ENCODE data around the gene SP2.
A peak's percentile ranks its signal among the peaks of the same experiment; 100 is the strongest.

The SP2 gene

GRCh38 chr17:47898241-47898640 is 2.2 kb downstream of the SP2 start:
- no peaks in the 10 kb centered on the region for H3K27me3 ChIP-seq (ENCODE audit: control insufficient read depth, insufficient read depth, low read length)
- peaks cover 23% of the 10 kb centered on the region for H3K4me1 ChIP-seq (ENCODE audit: control insufficient read depth, insufficient read depth, low read length)
- H3K36me3 ChIP-seq (ENCODE audit: control insufficient read depth, insufficient read depth, low read length) = no peaks in the 10 kb centered on the region
- no peaks in the 10 kb centered on the region for H3K9me3 ChIP-seq (ENCODE audit: control insufficient read depth, insufficient read depth, low read length)
- H3K9ac ChIP-seq (ENCODE audit: low read depth, low read length) = no peak overlapping the region
- H3K4me3 ChIP-seq (ENCODE audit: low read depth, low read length) = no peak overlapping the region

- peaks cover 23% of the 10 kb centered on the region for H3K4me1 ChIP-seq (ENCODE audit: control insufficient read depth, insufficient read depth, low read length)
- no peaks in the 10 kb centered on the region for H3K27me3 ChIP-seq (ENCODE audit: control insufficient read depth, insufficient read depth, low read length)
- no peaks in the 10 kb centered on the region for H3K36me3 ChIP-seq (ENCODE audit: control insufficient read depth, insufficient read depth, low read length)
- no peaks in the 10 kb centered on the region for H3K9me3 ChIP-seq (ENCODE audit: control insufficient read depth, insufficient read depth, low read length)
- peak overlapping the region; percentile 24 for H3K9ac ChIP-seq (ENCODE audit: low read depth, low read length)
- H3K4me3 ChIP-seq (ENCODE audit: low read depth, low read length) = no peak overlapping the region
Measured at GRCh38 chr17:47899643-47900042, 3.6 kb downstream of the SP2 start.

GRCh38 chr17:47901423-47901822 is 5.4 kb downstream of the SP2 start:
- H3K4me3 ChIP-seq (ENCODE audit: low read depth, low read length) = peak overlapping the region; percentile 33
- H3K9ac ChIP-seq (ENCODE audit: low read depth, low read length) = no peak overlapping the region
- H3K36me3 ChIP-seq (ENCODE audit: control insufficient read depth, insufficient read depth, low read length) = no peaks in the 10 kb centered on the region
- peaks cover 33% of the 10 kb centered on the region for H3K4me1 ChIP-seq (ENCODE audit: control insufficient read depth, insufficient read depth, low read length)
- H3K9me3 ChIP-seq (ENCODE audit: control insufficient read depth, insufficient read depth, low read length) = no peaks in the 10 kb centered on the region
- H3K27me3 ChIP-seq (ENCODE audit: control insufficient read depth, insufficient read depth, low read length) = no peaks in the 10 kb centered on the region

- peak overlapping the region; percentile 33 for H3K4me3 ChIP-seq (ENCODE audit: low read depth, low read length)
- no peak overlapping the region for H3K9ac ChIP-seq (ENCODE audit: low read depth, low read length)
- H3K36me3 ChIP-seq (ENCODE audit: control insufficient read depth, insufficient read depth, low read length) = no peaks in the 10 kb centered on the region
- H3K27me3 ChIP-seq (ENCODE audit: control insufficient read depth, insufficient read depth, low read length) = no peaks in the 10 kb centered on the region
- no peaks in the 10 kb centered on the region for H3K9me3 ChIP-seq (ENCODE audit: control insufficient read depth, insufficient read depth, low read length)
- peaks cover 33% of the 10 kb centered on the region for H3K4me1 ChIP-seq (ENCODE audit: control insufficient read depth, insufficient read depth, low read length)
Measured at GRCh38 chr17:47902039-47902744, 6.2 kb downstream of the SP2 start.

GRCh38 chr17:47905221-47905733 is 9.2 kb downstream of the SP2 start:
- H3K4me3 ChIP-seq (ENCODE audit: low read depth, low read length) = no peak overlapping the region
- H3K36me3 ChIP-seq (ENCODE audit: control insufficient read depth, insufficient read depth, low read length) = no peaks in the 10 kb centered on the region
- H3K27me3 ChIP-seq (ENCODE audit: control insufficient read depth, insufficient read depth, low read length) = no peaks in the 10 kb centered on the region
- no peak overlapping the region for H3K9ac ChIP-seq (ENCODE audit: low read depth, low read length)
- no peaks in the 10 kb centered on the region for H3K9me3 ChIP-seq (ENCODE audit: control insufficient read depth, insufficient read depth, low read length)
- H3K4me1 ChIP-seq (ENCODE audit: control insufficient read depth, insufficient read depth, low read length) = peaks cover 26% of the 10 kb centered on the region

GRCh38 chr17:47906443-47906842 is 10.4 kb downstream of the SP2 start:
- H3K36me3 ChIP-seq (ENCODE audit: control insufficient read depth, insufficient read depth, low read length) = no peaks in the 10 kb centered on the region
- H3K9me3 ChIP-seq (ENCODE audit: control insufficient read depth, insufficient read depth, low read length) = no peaks in the 10 kb centered on the region
- H3K9ac ChIP-seq (ENCODE audit: low read depth, low read length) = no peak overlapping the region
- H3K27me3 ChIP-seq (ENCODE audit: control insufficient read depth, insufficient read depth, low read length) = no peaks in the 10 kb centered on the region
- no peak overlapping the region for H3K4me3 ChIP-seq (ENCODE audit: low read depth, low read length)
- H3K4me1 ChIP-seq (ENCODE audit: control insufficient read depth, insufficient read depth, low read length) = peaks cover 24% of the 10 kb centered on the region

GRCh38 chr17:47907932-47908562 is 12.0 kb downstream of the SP2 start:
- Histone ChIP-seq H3K4me3 (ENCODE audit: low read depth, low read length) (no peak overlapping the region), H3K9me3 (ENCODE audit: control insufficient read depth, insufficient read depth, low read length) (no peaks in the 10 kb centered on the region), H3K27me3 (ENCODE audit: control insufficient read depth, insufficient read depth, low read length) (no peaks in the 10 kb centered on the region), H3K36me3 (ENCODE audit: control insufficient read depth, insufficient read depth, low read length) (no peaks in the 10 kb centered on the region), H3K4me1 (ENCODE audit: control insufficient read depth, insufficient read depth, low read length) (peaks cover 15% of the 10 kb centered on the region), H3K9ac (ENCODE audit: low read depth, low read length) (no peak overlapping the region)

- Histone ChIP-seq H3K4me1 (ENCODE audit: control insufficient read depth, insufficient read depth, low read length) (no peaks in the 10 kb centered on the region), H3K9ac (ENCODE audit: low read depth, low read length) (no peak overlapping the region), H3K9me3 (ENCODE audit: control insufficient read depth, insufficient read depth, low read length) (no peaks in the 10 kb centered on the region), H3K36me3 (ENCODE audit: control insufficient read depth, insufficient read depth, low read length) (no peaks in the 10 kb centered on the region), H3K4me3 (ENCODE audit: low read depth, low read length) (no peak overlapping the region), H3K27me3 (ENCODE audit: control insufficient read depth, insufficient read depth, low read length) (no peaks in the 10 kb centered on the region)
Measured at GRCh38 chr17:47913050-47913449, 17.0 kb downstream of the SP2 start.

GRCh38 chr17:47914306-47914948 is 18.4 kb downstream of the SP2 start:
- Histone ChIP-seq H3K9me3 (ENCODE audit: control insufficient read depth, insufficient read depth, low read length) (no peaks in the 10 kb centered on the region), H3K27me3 (ENCODE audit: control insufficient read depth, insufficient read depth, low read length) (no peaks in the 10 kb centered on the region), H3K36me3 (ENCODE audit: control insufficient read depth, insufficient read depth, low read length) (no peaks in the 10 kb centered on the region), H3K4me3 (ENCODE audit: low read depth, low read length) (no peak overlapping the region), H3K4me1 (ENCODE audit: control insufficient read depth, insufficient read depth, low read length) (no peaks in the 10 kb centered on the region), H3K9ac (ENCODE audit: low read depth, low read length) (no peak overlapping the region)

GRCh38 chr17:47915776-47916398 is 19.9 kb downstream of the SP2 start:
- Histone ChIP-seq H3K9me3 (ENCODE audit: control insufficient read depth, insufficient read depth, low read length) (no peaks in the 10 kb centered on the region), H3K9ac (ENCODE audit: low read depth, low read length) (no peak overlapping the region), H3K27me3 (ENCODE audit: control insufficient read depth, insufficient read depth, low read length) (no peaks in the 10 kb centered on the region), H3K36me3 (ENCODE audit: control insufficient read depth, insufficient read depth, low read length) (no peaks in the 10 kb centered on the region), H3K4me1 (ENCODE audit: control insufficient read depth, insufficient read depth, low read length) (no peaks in the 10 kb centered on the region), H3K4me3 (ENCODE audit: low read depth, low read length) (no peak overlapping the region)

GRCh38 chr17:47916489-47917208 is 20.6 kb downstream of the SP2 start:
- no peaks in the 10 kb centered on the region for H3K27me3 ChIP-seq (ENCODE audit: control insufficient read depth, insufficient read depth, low read length)
- H3K4me3 ChIP-seq (ENCODE audit: low read depth, low read length) = no peak overlapping the region
- H3K36me3 ChIP-seq (ENCODE audit: control insufficient read depth, insufficient read depth, low read length) = no peaks in the 10 kb centered on the region
- H3K9me3 ChIP-seq (ENCODE audit: control insufficient read depth, insufficient read depth, low read length) = no peaks in the 10 kb centered on the region
- no peaks in the 10 kb centered on the region for H3K4me1 ChIP-seq (ENCODE audit: control insufficient read depth, insufficient read depth, low read length)
- no peak overlapping the region for H3K9ac ChIP-seq (ENCODE audit: low read depth, low read length)
